Activated naive CD8-positive, alpha-beta T cell treated with anti-CD3 and anti-CD28 coated beads, Interleukin-2, amount 10 ng/mL, durations not matched to agents 7 days and 5 days (primary cell): ENCODE measurements around the gene ACAN. TPM values are rescaled to one million over a fixed set of nuclear protein-coding genes. Genes with fewer than 3 reads are reported as not detected.

Experiments
- ATAC-seq: fragments of 150-1000 bp; cut with Tn5 transposase; one replicate; pipeline ENCODE4 v1.10.0; 2021; ENCODE audit warnings: low read depth, moderate library complexity
- POLR2A ChIA-PET: fragments of 350-600 bp; sonication (Branson Sonifier 250); formaldehyde crosslinking; loops from one replicate; lab custom pipeline; 2021; ENCODE audit warnings: antibody characterized with exemption; lab: Charles Lee
- DNase-seq: peaks from one replicate; pipeline ENCODE4 v3.0.0; 2021
- H3K27ac Mint-ChIP-seq: one replicate; pipeline ENCODE4 v1.8.0; 2022; ENCODE audit warnings: mild to moderate bottlenecking, mixed read lengths
- H3K27me3 Mint-ChIP-seq: one replicate; pipeline ENCODE4 v1.8.0; 2022; ENCODE audit warnings: mild to moderate bottlenecking, moderate library complexity, mixed read lengths
- H3K36me3 Mint-ChIP-seq: one replicate; pipeline ENCODE4 v1.8.0; 2021; ENCODE audit warnings: mild to moderate bottlenecking, mixed read lengths
- H3K4me1 Mint-ChIP-seq: one replicate; pipeline ENCODE4 v1.8.0; 2021; ENCODE audit warnings: mixed read lengths
- H3K4me3 Mint-ChIP-seq: one replicate; pipeline ENCODE4 v1.8.0; 2022; ENCODE audit warnings: mild to moderate bottlenecking, moderate library complexity, mixed read lengths
- H3K9me3 Mint-ChIP-seq: one replicate; pipeline ENCODE4 v1.8.0; 2021; ENCODE audit warnings: mixed read lengths
- total RNA-seq, 2 experiments: library from RNA; stranded (reverse); gene quantifications; one replicate each; pipeline ENCODE4 v1.2.3, GENCODE V29; 2021

Gene ACAN
- total RNA-seq, 2 experiments from 2014 or later = not detected

DNA sequence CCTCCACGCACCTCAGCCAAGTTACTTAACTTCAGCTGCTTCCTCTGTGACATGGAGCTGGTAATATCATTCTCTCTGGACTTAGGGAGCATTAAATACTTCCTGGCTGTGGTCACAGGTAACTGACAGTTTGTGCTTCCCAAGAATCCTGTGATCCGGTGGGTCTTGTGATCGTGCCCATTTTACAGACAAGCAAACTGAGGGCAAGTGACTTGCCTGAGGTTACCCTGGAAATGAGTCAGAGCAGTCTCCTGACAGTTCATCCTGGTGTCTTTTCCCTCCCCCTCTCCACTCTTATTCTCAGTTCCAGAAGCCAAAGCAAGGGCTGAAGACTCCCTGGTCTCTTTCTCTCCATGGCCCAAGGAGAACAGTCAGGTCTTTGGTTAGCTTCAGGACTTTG is 35.9 kb downstream of the ACAN start:
- H3K9me3 Mint-ChIP-seq = no peaks in the 10 kb centered on the region
- POLR2A ChIA-PET = no interaction called here
- H3K36me3 Mint-ChIP-seq = no peaks in the 10 kb centered on the region
- no peaks in the 10 kb centered on the region for H3K27me3 Mint-ChIP-seq
- H3K4me1 Mint-ChIP-seq = no peaks in the 10 kb centered on the region
- H3K4me3 Mint-ChIP-seq = no peak overlapping the region
- ATAC-seq = no peak
- DNase-seq = no peak
- H3K27ac Mint-ChIP-seq = no peak overlapping the region

GRCh38 chr15:88839961-88840360 is 36.7 kb downstream of the ACAN start:
- DNase-seq (no peak), ATAC-seq (no peak)
- Mint-ChIP-seq H3K36me3 (no peaks in the 10 kb centered on the region), H3K27ac (no peak overlapping the region), H3K4me1 (peaks cover 5% of the 10 kb centered on the region), H3K9me3 (no peaks in the 10 kb centered on the region), H3K27me3 (no peaks in the 10 kb centered on the region), H3K4me3 (no peak overlapping the region)
- POLR2A ChIA-PET = no interaction called here

DNA sequence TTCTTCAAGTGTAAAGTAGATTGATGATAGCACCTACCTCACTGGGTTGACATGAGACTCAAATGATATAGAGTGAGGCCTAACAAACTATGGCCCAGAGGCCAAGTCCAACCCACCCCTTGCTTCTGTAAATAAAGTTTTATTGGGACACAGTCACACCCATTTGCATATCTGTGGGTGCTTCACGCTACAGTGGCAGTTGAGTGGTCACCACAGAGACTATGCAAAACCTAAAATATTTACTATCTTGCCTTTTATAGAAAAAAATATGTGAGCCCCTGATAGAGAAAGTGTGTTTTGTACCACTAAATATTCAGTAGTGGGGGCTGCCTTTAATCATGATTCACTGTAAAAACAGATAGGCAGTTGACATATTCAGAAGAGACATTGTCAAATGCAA is 38.0 kb downstream of the ACAN start:
- ATAC-seq = no peak

DNA sequence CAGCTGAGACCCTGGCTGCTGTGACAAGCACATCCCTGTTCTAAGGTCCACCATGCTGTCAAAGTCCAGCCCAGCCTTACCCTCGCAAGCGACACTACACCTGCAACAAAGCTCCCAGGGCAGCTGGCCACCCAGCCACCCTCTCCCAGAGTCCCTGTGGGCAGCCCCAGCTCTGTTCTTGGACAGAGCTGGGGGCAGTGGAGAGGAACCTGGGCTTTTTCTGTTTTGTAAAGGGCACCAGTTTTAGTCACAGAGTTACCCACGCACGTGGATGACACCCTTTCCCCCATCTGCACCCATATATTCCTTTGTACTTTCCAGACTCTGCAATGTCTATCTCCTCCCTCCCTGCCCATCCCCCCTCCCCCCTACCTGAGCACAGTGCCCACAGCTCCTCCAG is 38.9 kb downstream of the ACAN start:
- no peak overlapping the region for H3K4me3 Mint-ChIP-seq
- DNase-seq = no peak
- no peaks in the 10 kb centered on the region for H3K9me3 Mint-ChIP-seq
- H3K27ac Mint-ChIP-seq = no peak overlapping the region
- ATAC-seq = no peak
- POLR2A ChIA-PET = no interaction called here
- no peaks in the 10 kb centered on the region for H3K27me3 Mint-ChIP-seq
- H3K36me3 Mint-ChIP-seq = no peaks in the 10 kb centered on the region
- H3K4me1 Mint-ChIP-seq = peaks cover 7% of the 10 kb centered on the region

More for the DNA sequence above, 38.0 kb downstream of the ACAN start:
- POLR2A ChIA-PET = interaction anchor here (0.5 kb wide), 1 partner anchor 372 kb away, joined by 3 read pairs; no protein-coding TSS in a partner anchor
- H3K27me3 Mint-ChIP-seq = no peaks in the 10 kb centered on the region
- no peaks in the 10 kb centered on the region for H3K36me3 Mint-ChIP-seq
- no peak overlapping the region for H3K27ac Mint-ChIP-seq
- H3K4me1 Mint-ChIP-seq = peaks cover 7% of the 10 kb centered on the region
- DNase-seq = no peak
- H3K9me3 Mint-ChIP-seq = no peaks in the 10 kb centered on the region
- H3K4me3 Mint-ChIP-seq = no peak overlapping the region

DNA sequence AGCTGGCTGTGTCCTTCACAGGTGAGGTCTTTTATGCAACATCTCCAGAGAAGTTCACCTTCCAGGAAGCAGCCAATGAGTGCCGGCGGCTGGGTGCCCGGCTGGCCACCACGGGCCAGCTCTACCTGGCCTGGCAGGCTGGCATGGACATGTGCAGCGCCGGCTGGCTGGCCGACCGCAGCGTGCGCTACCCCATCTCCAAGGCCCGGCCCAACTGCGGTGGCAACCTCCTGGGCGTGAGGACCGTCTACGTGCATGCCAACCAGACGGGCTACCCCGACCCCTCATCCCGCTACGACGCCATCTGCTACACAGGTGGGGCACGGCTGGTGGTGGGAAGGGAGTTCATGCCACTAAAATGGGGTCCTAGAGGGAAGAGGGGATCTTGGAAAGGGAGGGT is 40.1 kb downstream of the ACAN start:
- ATAC-seq (no peak), DNase-seq (no peak)
- POLR2A ChIA-PET = no interaction called here
- Mint-ChIP-seq H3K4me1 (peaks cover 7% of the 10 kb centered on the region), H3K27me3 (no peaks in the 10 kb centered on the region), H3K36me3 (no peaks in the 10 kb centered on the region), H3K9me3 (no peaks in the 10 kb centered on the region), H3K4me3 (no peak overlapping the region), H3K27ac (no peak overlapping the region)

GRCh38 chr15:88844749-88845386 is 41.6 kb downstream of the ACAN start:
- Mint-ChIP-seq H3K27ac (no peak overlapping the region), H3K9me3 (no peaks in the 10 kb centered on the region), H3K27me3 (no peaks in the 10 kb centered on the region), H3K36me3 (no peaks in the 10 kb centered on the region), H3K4me1 (peaks cover 7% of the 10 kb centered on the region), H3K4me3 (no peak overlapping the region)
- POLR2A ChIA-PET = no interaction called here
- no peak for ATAC-seq
- no peak for DNase-seq

GRCh38 chr15:88845616-88846015 is 42.4 kb downstream of the ACAN start:
- DNase-seq (no peak), ATAC-seq (no peak)
- Mint-ChIP-seq H3K4me3 (no peak overlapping the region), H3K27me3 (no peaks in the 10 kb centered on the region), H3K4me1 (peaks cover 7% of the 10 kb centered on the region), H3K36me3 (no peaks in the 10 kb centered on the region), H3K27ac (no peak overlapping the region), H3K9me3 (no peaks in the 10 kb centered on the region)
- POLR2A ChIA-PET = no interaction called here

DNA sequence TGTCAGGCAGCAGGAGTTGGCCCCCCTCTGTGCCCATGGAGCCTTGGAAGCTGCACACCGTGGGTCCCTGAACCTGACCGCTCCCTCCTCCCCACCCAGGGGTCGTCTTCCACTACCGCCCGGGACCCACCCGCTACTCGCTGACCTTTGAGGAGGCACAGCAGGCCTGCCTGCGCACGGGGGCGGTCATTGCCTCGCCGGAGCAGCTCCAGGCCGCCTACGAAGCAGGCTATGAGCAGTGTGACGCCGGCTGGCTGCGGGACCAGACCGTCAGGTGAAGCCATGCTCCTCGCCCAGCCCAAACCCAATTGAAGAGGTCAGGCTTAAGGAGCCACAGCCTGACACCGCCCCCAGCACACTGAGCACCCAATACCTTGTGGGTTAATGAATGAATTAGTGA is 43.9 kb downstream of the ACAN start:
- H3K27me3 Mint-ChIP-seq = no peaks in the 10 kb centered on the region
- H3K4me1 Mint-ChIP-seq = peaks cover 7% of the 10 kb centered on the region
- DNase-seq (no peak), ATAC-seq (no peak)
- no peak overlapping the region for H3K27ac Mint-ChIP-seq
- POLR2A ChIA-PET = no interaction called here
- no peaks in the 10 kb centered on the region for H3K36me3 Mint-ChIP-seq
- no peaks in the 10 kb centered on the region for H3K9me3 Mint-ChIP-seq
- no peak overlapping the region for H3K4me3 Mint-ChIP-seq

GRCh38 chr15:88848203-88848602 is 45.0 kb downstream of the ACAN start:
- H3K4me3 Mint-ChIP-seq = no peak overlapping the region
- no peaks in the 10 kb centered on the region for H3K27me3 Mint-ChIP-seq
- peaks cover 7% of the 10 kb centered on the region for H3K4me1 Mint-ChIP-seq
- DNase-seq (no peak), ATAC-seq (no peak)
- no peaks in the 10 kb centered on the region for H3K9me3 Mint-ChIP-seq
- POLR2A ChIA-PET = no interaction called here
- no peak overlapping the region for H3K27ac Mint-ChIP-seq
- H3K36me3 Mint-ChIP-seq = no peaks in the 10 kb centered on the region

GRCh38 chr15:88849376-88850072 is 46.3 kb downstream of the ACAN start:
- POLR2A ChIA-PET = no interaction called here
- ATAC-seq (no peak), DNase-seq (no peak)
- no peaks in the 10 kb centered on the region for H3K27me3 Mint-ChIP-seq
- H3K9me3 Mint-ChIP-seq = peaks cover 3% of the 10 kb centered on the region
- no peak overlapping the region for H3K27ac Mint-ChIP-seq
- H3K4me3 Mint-ChIP-seq = no peak overlapping the region
- peaks cover 4% of the 10 kb centered on the region for H3K4me1 Mint-ChIP-seq
- peaks cover under 1% of the 10 kb centered on the region for H3K36me3 Mint-ChIP-seq

DNA sequence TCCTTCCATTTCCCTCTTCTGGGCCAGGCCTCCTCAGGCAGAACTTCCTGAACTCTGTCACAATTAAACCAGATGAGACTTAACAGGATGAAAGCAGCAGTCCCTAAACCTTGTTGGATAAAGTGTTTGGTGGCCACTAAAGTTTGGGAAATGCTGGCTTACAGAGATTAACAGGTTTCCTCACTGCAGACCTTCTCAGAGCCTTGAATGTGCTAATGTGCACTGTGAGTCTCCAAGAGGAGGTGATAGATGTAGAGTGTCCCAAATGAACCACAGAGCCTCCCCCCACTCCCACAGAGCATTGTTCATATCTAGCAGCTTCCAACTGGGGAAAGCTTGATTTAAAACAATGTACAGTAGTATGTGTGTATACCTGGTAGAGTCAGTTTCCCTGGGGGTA is 49.2 kb downstream of the ACAN start:
- peaks cover 2% of the 10 kb centered on the region for H3K36me3 Mint-ChIP-seq
- no peak overlapping the region for H3K27ac Mint-ChIP-seq
- H3K27me3 Mint-ChIP-seq = no peaks in the 10 kb centered on the region
- H3K4me3 Mint-ChIP-seq = no peak overlapping the region
- ATAC-seq = no peak
- no peaks in the 10 kb centered on the region for H3K4me1 Mint-ChIP-seq
- H3K9me3 Mint-ChIP-seq = peaks cover 5% of the 10 kb centered on the region
- no peak for DNase-seq
- POLR2A ChIA-PET = no interaction called here

DNA sequence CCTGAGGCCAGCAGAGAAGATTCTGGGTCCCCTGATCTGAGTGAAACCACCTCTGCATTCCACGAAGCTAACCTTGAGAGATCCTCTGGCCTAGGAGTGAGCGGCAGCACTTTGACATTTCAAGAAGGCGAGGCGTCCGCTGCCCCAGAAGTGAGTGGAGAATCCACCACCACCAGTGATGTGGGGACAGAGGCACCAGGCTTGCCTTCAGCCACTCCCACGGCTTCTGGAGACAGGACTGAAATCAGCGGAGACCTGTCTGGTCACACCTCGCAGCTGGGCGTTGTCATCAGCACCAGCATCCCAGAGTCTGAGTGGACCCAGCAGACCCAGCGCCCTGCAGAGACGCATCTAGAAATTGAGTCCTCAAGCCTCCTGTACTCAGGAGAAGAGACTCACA is 55.7 kb downstream of the ACAN start:
- Mint-ChIP-seq H3K36me3 (peaks cover 2% of the 10 kb centered on the region), H3K4me1 (no peaks in the 10 kb centered on the region), H3K27ac (no peak overlapping the region), H3K27me3 (no peaks in the 10 kb centered on the region), H3K4me3 (no peak overlapping the region), H3K9me3 (peaks cover 4% of the 10 kb centered on the region)
- no peak for DNase-seq
- POLR2A ChIA-PET = no interaction called here
- no peak for ATAC-seq

- POLR2A ChIA-PET = no interaction called here
- ATAC-seq = no peak
- DNase-seq = no peak
- Mint-ChIP-seq H3K27ac (no peak overlapping the region), H3K36me3 (peaks cover under 1% of the 10 kb centered on the region), H3K9me3 (peaks cover 2% of the 10 kb centered on the region), H3K4me3 (no peak overlapping the region), H3K4me1 (no peaks in the 10 kb centered on the region), H3K27me3 (no peaks in the 10 kb centered on the region)
Observed at GRCh38 chr15:88859550-88859949, 56.3 kb downstream of the ACAN start.

- Mint-ChIP-seq H3K27ac (no peak overlapping the region), H3K27me3 (no peaks in the 10 kb centered on the region), H3K9me3 (no peaks in the 10 kb centered on the region), H3K4me1 (no peaks in the 10 kb centered on the region), H3K4me3 (no peak overlapping the region), H3K36me3 (no peaks in the 10 kb centered on the region)
- no peak for DNase-seq
- POLR2A ChIA-PET = no interaction called here
- no peak for ATAC-seq
Observed at GRCh38 chr15:88860212-88860611, 57.0 kb downstream of the ACAN start.
